Adrenal gland (tissue), 5 donors: Measurements from ENCODE around the gene ATP2B3.

Experiments
- POLR2A ChIP-seq, 2 donors: fragments of 450-650 bp; IDR thresholded peaks; one replicate each; pipeline ENCODE4 v1.6.1; 2017; ENCODE audit warnings: antibody characterized with exemption in 2 of 2, mild to moderate bottlenecking in 2 of 2, moderate library complexity in 1 of 2
- TF ChIP-seq, protein P1 (sequence below), 6 experiments: fragments of 450-650 bp in 4 of 6; fragments of 200-600 bp in 2 of 6; sonication (generic) in 1 of 6; IDR thresholded peaks; 1 replicate in 5 of 6; 2 replicates in 1 of 6; pipeline versions ENCODE4 v1.5.1 to v1.8.0; 2016 to 2021; ENCODE audit warnings: antibody characterized with exemption in 6 of 6, mild to moderate bottlenecking in 2 of 6, moderate library complexity in 1 of 6
- donor health status: DM: no; HTN: no; CAD: no.

DNA sequence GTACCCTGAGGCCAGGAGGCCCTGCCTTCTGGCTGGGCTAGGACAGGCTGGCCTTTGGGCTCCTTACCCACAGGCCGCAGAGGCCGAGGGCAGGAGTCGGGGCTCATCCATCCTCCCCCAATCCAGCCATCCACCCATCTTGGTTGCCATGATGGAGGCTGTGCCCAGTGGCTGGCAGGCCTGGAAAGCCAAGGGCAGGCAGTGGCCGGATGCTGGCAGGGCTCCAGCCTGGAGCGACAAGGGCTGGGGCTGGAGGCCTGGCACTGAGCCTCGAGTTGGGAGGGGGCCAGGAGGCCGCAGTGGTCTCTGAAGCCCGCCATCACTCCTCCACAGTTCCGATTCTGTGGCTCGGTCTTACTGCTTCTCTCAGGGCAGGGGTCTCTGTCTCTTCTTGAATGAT is 31.3 kb upstream of the ATP2B3 start:
- TF ChIP-seq, protein P1, sequence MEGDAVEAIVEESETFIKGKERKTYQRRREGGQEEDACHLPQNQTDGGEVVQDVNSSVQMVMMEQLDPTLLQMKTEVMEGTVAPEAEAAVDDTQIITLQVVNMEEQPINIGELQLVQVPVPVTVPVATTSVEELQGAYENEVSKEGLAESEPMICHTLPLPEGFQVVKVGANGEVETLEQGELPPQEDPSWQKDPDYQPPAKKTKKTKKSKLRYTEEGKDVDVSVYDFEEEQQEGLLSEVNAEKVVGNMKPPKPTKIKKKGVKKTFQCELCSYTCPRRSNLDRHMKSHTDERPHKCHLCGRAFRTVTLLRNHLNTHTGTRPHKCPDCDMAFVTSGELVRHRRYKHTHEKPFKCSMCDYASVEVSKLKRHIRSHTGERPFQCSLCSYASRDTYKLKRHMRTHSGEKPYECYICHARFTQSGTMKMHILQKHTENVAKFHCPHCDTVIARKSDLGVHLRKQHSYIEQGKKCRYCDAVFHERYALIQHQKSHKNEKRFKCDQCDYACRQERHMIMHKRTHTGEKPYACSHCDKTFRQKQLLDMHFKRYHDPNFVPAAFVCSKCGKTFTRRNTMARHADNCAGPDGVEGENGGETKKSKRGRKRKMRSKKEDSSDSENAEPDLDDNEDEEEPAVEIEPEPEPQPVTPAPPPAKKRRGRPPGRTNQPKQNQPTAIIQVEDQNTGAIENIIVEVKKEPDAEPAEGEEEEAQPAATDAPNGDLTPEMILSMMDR (IDR thresholded peaks at IDR 0.05): no peak
- TF ChIP-seq POLR2A (IDR thresholded peaks at IDR 0.05): no peak
